OCI-LY3 (cell line): ENCODE results near the gene DUOXA1.
"Not testable (repeated sequence)": the region's sequence is repeated elsewhere in the genome, so short reads cannot be mapped to it uniquely, and the experiment has no call there.

Experiments
- EZH2phosphoT487 ChIP-seq: fragments of 200-600 bp; shearing (Covaris generic); IDR thresholded peaks from 2 replicates; pipeline ENCODE4 v1.6.1; 2018; ENCODE audit warnings: antibody characterized with exemption, mixed run types, low read depth
- TF ChIP-seq, protein P1 (sequence below): fragments of 200-600, 300-600 bp; sonication (generic); IDR thresholded peaks from 2 replicates; pipeline ENCODE4 v1.5.1; 2014; ENCODE audit warnings: antibody characterized with exemption, low read length, low read depth

- TF ChIP-seq, protein P1, sequence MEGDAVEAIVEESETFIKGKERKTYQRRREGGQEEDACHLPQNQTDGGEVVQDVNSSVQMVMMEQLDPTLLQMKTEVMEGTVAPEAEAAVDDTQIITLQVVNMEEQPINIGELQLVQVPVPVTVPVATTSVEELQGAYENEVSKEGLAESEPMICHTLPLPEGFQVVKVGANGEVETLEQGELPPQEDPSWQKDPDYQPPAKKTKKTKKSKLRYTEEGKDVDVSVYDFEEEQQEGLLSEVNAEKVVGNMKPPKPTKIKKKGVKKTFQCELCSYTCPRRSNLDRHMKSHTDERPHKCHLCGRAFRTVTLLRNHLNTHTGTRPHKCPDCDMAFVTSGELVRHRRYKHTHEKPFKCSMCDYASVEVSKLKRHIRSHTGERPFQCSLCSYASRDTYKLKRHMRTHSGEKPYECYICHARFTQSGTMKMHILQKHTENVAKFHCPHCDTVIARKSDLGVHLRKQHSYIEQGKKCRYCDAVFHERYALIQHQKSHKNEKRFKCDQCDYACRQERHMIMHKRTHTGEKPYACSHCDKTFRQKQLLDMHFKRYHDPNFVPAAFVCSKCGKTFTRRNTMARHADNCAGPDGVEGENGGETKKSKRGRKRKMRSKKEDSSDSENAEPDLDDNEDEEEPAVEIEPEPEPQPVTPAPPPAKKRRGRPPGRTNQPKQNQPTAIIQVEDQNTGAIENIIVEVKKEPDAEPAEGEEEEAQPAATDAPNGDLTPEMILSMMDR: not testable (repeated sequence)
- not testable (repeated sequence) for TF ChIP-seq EZH2phosphoT487
Measured at GRCh38 chr15:45077391-45077790, 52.3 kb downstream of the DUOXA1 start.
